Jurkat, Clone E6-1 (cell line): ENCODE results near the gene CACNA1B.

ENCODE experiments used
- DNase-seq: peaks from one replicate; pipeline ENCODE4 v3.0.0-alpha.2; 2011; ENCODE audit warnings: low read depth, low spot score
- H3K4me3 ChIP-seq: 2 replicates; pipeline ENCODE4 v1.5.1; 2011; ENCODE audit warnings: mild to moderate bottlenecking, low read length, control low read depth, moderate library complexity

CACNA1B gene

DNA sequence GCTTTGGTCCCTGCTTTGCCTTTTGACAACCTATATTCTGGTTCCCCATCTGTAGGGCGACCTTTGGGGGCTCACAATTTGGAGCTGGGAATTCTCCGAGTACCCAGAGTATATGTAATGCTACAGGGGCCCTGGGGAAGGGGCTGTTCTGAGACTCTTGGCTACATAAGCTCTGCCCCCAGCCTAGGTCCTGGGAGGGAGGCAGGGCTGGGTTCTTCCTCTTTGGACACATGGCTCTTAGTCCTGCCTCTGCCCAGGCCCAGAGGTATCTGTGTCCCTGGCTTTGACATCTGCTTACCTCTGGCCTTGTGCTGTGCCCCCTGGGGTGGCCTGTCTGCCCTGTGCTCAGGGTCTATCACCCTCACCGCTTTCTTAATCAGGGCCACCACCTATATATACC, 181.6 kb downstream of the CACNA1B start:
- no peak for DNase-seq

GRCh38 chr9:138060365-138060764, 182.8 kb downstream of the CACNA1B start:
- DNase-seq, result no peak
- no peak overlapping the region for H3K4me3 ChIP-seq

More for the DNA sequence above, 181.6 kb downstream of the CACNA1B start:
- no peak overlapping the region for H3K4me3 ChIP-seq

DNA sequence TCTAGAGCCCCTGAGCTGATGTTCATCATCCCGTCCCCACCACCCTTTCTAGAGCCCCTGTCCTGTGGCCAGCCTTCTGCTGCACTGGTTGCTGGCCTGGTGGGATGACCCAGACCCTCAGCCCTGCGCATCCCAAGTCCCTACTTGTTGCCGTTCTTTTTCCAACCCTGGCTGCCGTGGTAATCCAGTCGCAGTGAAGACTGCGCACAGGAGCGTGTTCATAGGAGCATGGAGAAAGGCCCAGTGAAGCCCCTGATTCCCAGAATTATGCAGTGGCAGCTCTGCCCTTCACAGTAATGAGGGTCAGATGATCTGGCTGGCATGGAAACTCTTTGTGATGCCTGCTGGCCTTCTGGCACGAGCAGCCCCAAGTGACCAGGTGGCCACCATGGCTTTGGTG, 183.3 kb downstream of the CACNA1B start:
- no peak overlapping the region for H3K4me3 ChIP-seq
- DNase-seq, result no peak

DNA sequence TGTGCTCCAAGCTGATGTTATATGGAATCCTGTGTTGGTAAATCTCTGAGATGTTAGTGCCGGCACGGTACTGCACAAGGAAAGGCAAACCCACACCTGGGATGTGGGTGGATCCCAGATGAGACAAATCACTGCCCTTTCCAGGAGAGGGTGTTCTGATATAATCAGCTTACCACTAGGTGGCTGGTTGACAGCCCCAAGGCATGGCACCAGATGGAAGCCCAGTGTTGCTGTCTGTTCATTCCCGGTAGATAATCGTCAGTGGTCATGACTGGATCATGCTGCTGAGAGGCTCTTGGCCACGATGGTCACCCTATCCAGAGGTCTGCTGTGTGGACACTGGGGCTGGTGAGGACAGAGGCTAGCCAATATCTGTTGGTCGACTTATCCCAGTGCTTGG, 184.0 kb downstream of the CACNA1B start:
- DNase-seq, result no peak
- H3K4me3 ChIP-seq, result no peak overlapping the region

DNA sequence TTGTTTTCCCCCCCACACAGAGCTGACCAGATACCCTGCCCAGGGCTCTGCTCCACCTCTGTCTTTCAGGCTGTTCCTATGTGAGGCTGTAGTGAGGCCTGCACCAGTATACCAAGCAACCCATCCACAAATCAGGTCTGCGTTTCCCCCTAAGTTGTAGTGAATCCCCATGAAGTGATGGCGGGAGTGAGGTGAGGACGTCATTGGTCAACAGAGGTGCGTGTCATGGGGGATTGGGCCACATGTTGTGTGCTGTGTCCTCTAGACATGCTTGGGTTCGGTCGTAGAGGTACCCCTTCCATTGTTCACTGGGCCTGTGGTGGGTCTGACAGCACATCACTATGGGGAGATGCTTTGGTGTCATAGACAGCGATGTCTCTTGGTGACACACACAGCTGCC, 184.6 kb downstream of the CACNA1B start:
- DNase-seq, result no peak
- no peak overlapping the region for H3K4me3 ChIP-seq

DNA sequence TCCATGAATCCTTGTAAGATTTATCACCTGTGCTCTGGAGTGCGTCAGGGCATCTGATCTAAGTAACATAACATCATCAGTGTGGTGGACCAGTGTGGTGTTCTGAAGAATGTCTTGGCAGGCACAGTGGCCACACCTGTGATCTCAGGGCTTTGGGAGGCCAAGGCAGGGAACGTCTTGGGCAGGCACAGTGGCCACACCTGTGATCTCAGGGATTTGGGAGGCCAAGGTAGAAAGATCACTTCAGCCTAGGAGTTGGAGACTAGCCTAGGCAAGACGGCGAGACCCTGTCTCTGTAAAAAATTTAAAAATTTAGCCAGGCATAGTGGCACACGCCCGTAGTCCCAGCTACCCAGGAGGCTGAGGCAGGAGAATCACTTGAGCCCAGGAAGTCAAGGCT, 185.5 kb downstream of the CACNA1B start:
- DNase-seq, result no peak
- no peak overlapping the region for H3K4me3 ChIP-seq

GRCh38 chr9:138063785-138064184, 186.2 kb downstream of the CACNA1B start:
- H3K4me3 ChIP-seq, result no peak overlapping the region
- no peak for DNase-seq

DNA sequence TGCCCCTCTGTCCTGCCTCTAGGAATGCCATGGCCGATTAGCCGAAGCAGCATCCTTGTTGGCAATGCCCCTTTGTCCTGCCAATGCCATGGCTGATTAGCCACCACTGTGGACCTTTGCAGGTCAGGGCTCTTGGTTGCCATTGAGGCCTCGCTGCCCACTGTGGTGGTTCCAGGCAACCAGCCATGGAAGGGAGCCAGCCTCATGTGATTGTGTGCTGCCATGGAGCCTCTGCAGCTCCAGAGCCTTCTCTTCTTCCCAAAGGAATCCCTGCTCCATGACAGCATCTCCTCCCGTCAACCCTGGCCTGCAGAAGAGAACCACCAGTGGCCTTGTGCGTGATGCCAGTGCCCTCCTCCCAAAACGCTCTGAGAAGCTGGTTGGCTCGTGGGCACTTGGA, 187.0 kb downstream of the CACNA1B start:
- no peak overlapping the region for H3K4me3 ChIP-seq
- no peak for DNase-seq

DNA sequence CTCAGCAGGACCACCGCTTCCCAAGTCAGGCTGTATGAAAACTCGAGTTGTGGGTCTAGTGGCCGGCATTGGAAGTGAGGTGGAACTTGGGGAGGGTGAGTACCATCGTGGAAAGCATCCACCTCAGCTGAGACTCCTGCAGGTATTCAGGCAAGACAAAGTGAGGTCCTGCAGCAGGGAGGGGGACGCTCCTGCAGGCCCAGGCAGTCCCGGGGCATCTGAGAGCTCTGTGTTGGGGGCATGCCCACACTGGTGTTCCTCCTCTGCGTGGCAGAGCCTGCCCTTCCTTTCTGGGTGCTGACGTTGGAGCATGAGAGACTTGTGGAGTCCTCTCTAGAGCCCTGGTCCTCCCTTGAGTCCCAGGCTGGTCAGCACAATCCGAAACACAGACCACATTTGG, 187.7 kb downstream of the CACNA1B start:
- no peak for DNase-seq
- H3K4me3 ChIP-seq, result no peak overlapping the region

GRCh38 chr9:138066049-138066448, 188.5 kb downstream of the CACNA1B start:
- no peak overlapping the region for H3K4me3 ChIP-seq
- DNase-seq, result no peak

GRCh38 chr9:138067613-138068367, 190.2 kb downstream of the CACNA1B start:
- no peak overlapping the region for H3K4me3 ChIP-seq
- no peak for DNase-seq

DNA sequence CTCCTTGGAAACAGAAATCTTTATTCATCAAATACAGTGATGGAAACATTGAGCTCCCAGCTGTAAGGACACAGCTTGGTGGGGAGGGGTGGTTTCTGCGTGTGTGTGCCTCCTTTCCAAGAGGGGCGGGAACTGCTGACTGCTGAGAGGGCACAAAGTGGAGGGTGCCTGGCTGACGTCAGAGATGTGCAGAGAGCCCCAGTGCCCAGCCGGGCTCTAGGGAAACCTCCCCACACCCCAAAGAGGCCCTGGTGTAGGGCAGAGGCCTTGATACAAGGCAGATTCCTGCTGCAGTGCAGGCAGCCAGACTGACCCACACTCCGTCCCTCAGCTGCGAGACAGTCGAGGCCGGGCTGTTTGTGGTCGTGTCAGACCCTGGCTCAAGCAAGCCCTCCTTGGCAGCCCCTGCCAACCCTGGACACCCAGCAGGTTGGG, 191.0 kb downstream of the CACNA1B start:
- no peak for DNase-seq

DNA sequence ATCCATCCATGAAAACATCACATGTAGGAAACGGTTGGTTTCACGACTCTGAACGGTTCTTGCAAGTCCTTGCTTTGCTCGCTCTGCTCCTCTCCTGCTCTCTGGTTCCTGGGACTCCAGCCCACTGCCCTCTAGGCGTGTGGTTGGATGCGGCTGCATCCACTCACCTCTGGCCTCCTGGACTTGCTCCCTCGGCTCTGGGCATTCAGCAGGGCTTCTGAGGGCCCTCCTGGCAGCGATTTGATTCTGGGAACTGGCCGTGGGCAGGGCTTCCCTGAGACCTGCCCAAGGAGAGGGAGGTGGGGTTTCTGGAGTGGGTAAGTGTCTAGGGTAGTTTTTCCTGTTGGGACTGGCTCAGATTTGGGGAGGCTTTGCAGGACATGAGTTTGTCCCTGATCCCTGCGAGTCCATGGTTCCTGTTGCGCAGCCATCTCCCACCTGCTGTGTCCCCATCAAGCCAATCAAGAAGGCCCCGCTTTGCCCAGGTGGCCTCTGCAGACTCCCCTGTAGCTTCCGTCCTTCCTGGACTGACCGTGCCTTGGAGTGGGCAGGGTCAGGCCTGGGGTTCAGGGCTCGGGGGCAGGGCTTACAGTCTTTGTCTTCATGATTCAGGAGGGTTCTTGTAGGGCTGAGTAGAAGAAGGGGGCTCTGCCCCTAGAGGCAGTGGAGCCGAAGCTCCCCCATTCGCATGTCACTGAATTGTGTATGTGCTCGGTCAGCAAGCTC, 192.3 kb downstream of the CACNA1B start:
- no peak for DNase-seq
- H3K4me3 ChIP-seq, result no peak overlapping the region

More for the DNA sequence above, 191.0 kb downstream of the CACNA1B start:
- no peak overlapping the region for H3K4me3 ChIP-seq

- DNase-seq, result no peak
- no peak overlapping the region for H3K4me3 ChIP-seq
These were observed 193.2 kb downstream of the CACNA1B start for GRCh38 chr9:138070815-138071214.

DNA sequence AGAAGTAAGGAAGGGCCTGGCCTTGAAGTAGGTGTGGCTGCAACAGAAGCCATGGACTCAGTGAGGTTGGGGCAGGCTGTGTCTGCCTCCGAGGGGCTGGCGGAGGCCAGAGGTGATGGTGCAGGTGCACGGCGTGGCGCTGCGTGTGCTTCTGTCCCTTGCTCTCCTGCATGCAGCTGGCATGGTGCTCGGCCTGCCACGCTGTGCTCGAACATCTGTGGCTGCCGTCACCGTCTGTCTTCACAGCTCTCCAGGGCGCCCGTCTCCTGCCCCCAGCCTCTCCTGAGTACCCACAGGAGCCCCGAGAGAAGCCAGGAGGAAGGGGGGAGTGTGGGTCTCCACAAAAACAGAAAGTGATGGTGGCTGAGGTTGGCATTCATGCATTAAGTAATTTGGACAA, 193.7 kb downstream of the CACNA1B start:
- no peak overlapping the region for H3K4me3 ChIP-seq
- DNase-seq, result no peak

DNA sequence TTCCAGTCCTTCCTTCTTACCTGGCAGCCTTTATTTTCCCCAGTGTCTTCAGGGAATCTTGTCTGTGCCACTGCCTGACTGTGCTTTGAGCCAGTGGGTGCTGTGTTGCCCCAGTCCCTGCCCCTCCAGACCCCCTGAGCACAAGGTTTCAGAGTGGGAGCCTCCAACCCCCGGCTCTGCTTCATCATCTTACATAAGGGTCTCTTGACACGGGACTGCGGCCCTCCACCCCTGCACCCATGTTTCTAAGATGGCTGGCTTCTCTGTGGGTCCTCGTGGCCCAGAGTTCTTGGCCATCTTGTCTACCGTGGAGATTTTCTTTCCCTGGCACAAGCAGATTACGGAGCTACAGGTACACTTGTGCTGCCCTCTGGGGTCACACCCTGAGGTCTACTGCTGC, 194.1 kb downstream of the CACNA1B start:
- H3K4me3 ChIP-seq, result no peak overlapping the region
- no peak for DNase-seq

- DNase-seq, result no peak
These were observed 194.7 kb downstream of the CACNA1B start for GRCh38 chr9:138072161-138072842.

DNA sequence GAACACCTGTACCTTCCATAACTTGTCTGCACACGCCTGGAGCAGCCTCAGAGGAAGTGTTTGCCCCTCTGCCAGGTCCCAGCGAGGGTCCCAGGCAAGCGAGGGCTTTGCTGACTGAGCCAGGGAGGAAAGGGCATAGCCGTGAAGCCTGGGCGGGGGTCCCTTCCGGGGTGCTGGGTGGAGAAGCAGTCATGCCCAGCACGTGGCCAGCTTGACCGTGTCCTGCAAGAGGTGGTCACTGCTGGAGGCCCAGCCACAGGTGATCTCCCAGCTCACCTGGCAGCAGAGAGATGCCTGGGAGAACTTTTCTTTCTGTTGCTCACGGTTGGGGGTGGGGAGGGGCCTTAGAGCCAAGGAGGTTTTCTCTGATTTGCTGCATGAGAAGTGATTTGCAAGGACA, 195.3 kb downstream of the CACNA1B start:
- DNase-seq, result no peak
- no peak overlapping the region for H3K4me3 ChIP-seq

More at GRCh38 chr9:138072161-138072842, 194.7 kb downstream of the CACNA1B start:
- no peak overlapping the region for H3K4me3 ChIP-seq

GRCh38 chr9:138073408-138073807, 195.8 kb downstream of the CACNA1B start:
- no peak for DNase-seq
- H3K4me3 ChIP-seq, result no peak overlapping the region

GRCh38 chr9:138073808-138074207, 196.2 kb downstream of the CACNA1B start:
- H3K4me3 ChIP-seq, result no peak overlapping the region

More at GRCh38 chr9:138073808-138074207, 196.2 kb downstream of the CACNA1B start:
- DNase-seq, result no peak
